Activated CD4-positive, alpha-beta memory T cell treated with anti-CD3 and anti-CD28 coated beads, Interleukin-2, amount 10 ng/mL, durations not matched to agents 7 days and 5 days (primary cell): ENCODE measurements around the gene OTOP2. TPM values are rescaled to one million over a fixed set of nuclear protein-coding genes. Genes with fewer than 3 reads are reported as not detected.
"Not testable (repeated sequence)": the region's sequence is repeated elsewhere in the genome, so short reads cannot be mapped to it uniquely, and the experiment has no call there.

Source experiments
- CTCF ChIA-PET: fragments of 350-600 bp; sonication (Branson Sonifier 250); formaldehyde crosslinking; loops from one replicate; lab custom pipeline; 2021; ENCODE audit warnings: antibody characterized with exemption, inconsistent platforms; lab: Charles Lee
- POLR2A ChIA-PET: fragments of 350-600 bp; sonication (Branson Sonifier 250); formaldehyde crosslinking; loops from one replicate; lab custom pipeline; 2021; ENCODE audit warnings: antibody characterized with exemption; lab: Charles Lee
- DNase-seq: peaks from one replicate; pipeline ENCODE4 v3.0.0-alpha.2; 2020
- H3K27ac Mint-ChIP-seq: one replicate; pipeline ENCODE4 v1.8.0; 2021; ENCODE audit warnings: mild to moderate bottlenecking, mixed read lengths
- H3K27me3 Mint-ChIP-seq: one replicate; pipeline ENCODE4 v1.8.0; 2021; ENCODE audit warnings: mixed read lengths
- H3K36me3 Mint-ChIP-seq: one replicate; pipeline ENCODE4 v1.8.0; 2021; ENCODE audit warnings: low read depth, mixed read lengths
- H3K4me1 Mint-ChIP-seq: one replicate; pipeline ENCODE4 v1.8.0; 2021; ENCODE audit warnings: mixed read lengths
- H3K4me3 Mint-ChIP-seq: one replicate; pipeline ENCODE4 v1.8.0; 2021; ENCODE audit warnings: mild to moderate bottlenecking, mixed read lengths
- H3K9me3 Mint-ChIP-seq: one replicate; pipeline ENCODE4 v1.8.0; 2021; ENCODE audit warnings: mixed read lengths
- total RNA-seq, 2 experiments: library from RNA; stranded (reverse); gene quantifications; one replicate each; pipeline ENCODE4 v1.2.3, GENCODE V29; 2021

OTOP2 gene
- total RNA-seq, 2 experiments from 2014 or later, result not detected

DNA sequence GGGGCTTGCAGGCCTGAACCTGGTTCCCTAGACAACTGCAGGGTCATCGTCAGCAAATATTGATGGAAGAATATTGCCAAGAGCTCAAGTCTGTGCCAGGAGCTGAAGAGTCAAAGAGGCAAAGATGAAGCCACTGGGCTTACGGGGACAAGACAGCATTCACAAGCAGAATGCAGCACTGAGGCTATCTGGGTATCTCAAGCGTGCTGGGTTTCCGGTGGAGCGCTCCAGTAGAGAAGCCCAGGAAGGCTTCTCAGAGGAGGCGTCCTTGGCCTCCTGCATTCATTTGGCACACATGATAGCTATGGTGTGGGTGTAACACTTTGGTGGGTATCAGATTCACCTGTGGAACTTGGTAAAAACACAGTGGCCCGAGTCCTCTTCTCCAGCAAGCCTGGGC lies 33.5 kb upstream of the OTOP2 start:
- no peak overlapping the region for H3K4me3 Mint-ChIP-seq
- no peak for DNase-seq
- no peaks in the 10 kb centered on the region for H3K9me3 Mint-ChIP-seq
- CTCF ChIA-PET, result interaction anchor here (1.2 kb wide), 1 partner anchor 67 kb away, joined by 3 read pairs; no protein-coding TSS in a partner anchor
- H3K36me3 Mint-ChIP-seq, result no peaks in the 10 kb centered on the region
- H3K27me3 Mint-ChIP-seq, result peaks cover 47% of the 10 kb centered on the region
- no peak overlapping the region for H3K27ac Mint-ChIP-seq
- POLR2A ChIA-PET, result interaction anchor here (0.9 kb wide), 1 partner anchor 18 kb away, joined by 4 read pairs; the partner anchor contains the start of gene FDXR
- peaks cover 2% of the 10 kb centered on the region for H3K4me1 Mint-ChIP-seq

DNA sequence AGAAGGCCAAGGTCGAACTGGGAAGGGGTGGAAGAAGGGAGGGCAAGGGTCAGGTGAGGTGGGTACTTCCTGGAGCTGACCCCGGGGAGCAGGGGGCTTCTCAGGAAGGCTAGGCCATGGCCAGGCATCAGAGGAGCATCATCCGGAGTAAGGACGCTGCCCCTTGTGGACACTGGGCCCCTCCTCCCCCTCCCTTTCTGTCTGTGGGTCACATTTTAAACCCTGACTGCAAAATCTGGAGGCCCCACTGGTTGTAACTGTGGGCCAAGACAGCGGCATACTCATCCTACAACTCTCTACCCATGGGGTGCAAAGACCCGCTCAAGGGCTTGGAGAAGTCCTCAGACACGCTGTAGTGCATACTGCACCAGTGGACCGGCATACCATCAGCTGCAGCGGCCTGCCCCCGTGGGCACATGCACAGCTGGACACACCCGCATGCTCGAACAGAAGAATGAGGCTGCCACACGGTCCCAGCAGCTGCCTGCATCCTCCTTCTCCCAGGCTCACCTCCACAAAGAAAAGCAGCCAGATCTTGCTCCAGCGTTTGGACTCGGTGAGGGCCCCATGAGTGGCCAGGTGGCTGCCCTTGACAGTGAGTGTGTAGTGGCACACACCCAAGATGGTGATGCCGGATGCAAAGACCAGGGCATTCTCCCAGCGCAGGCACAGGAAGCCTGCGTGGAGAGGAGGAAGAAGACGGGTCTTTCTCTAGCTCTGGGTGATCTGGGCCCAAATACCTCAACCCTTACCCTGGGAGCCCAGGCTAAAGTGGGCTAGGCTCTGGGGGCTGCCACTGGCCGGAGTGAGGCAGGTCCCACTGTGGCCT lies 31.8 kb upstream of the OTOP2 start:
- Mint-ChIP-seq H3K4me3 (no peak overlapping the region), H3K27me3 (peaks cover 53% of the 10 kb centered on the region), H3K36me3 (no peaks in the 10 kb centered on the region), H3K4me1 (peaks cover 2% of the 10 kb centered on the region), H3K9me3 (no peaks in the 10 kb centered on the region), H3K27ac (no peak overlapping the region)
- DNase-seq, result no peak
- POLR2A ChIA-PET, result no interaction called here
- CTCF ChIA-PET, result no interaction called here

DNA sequence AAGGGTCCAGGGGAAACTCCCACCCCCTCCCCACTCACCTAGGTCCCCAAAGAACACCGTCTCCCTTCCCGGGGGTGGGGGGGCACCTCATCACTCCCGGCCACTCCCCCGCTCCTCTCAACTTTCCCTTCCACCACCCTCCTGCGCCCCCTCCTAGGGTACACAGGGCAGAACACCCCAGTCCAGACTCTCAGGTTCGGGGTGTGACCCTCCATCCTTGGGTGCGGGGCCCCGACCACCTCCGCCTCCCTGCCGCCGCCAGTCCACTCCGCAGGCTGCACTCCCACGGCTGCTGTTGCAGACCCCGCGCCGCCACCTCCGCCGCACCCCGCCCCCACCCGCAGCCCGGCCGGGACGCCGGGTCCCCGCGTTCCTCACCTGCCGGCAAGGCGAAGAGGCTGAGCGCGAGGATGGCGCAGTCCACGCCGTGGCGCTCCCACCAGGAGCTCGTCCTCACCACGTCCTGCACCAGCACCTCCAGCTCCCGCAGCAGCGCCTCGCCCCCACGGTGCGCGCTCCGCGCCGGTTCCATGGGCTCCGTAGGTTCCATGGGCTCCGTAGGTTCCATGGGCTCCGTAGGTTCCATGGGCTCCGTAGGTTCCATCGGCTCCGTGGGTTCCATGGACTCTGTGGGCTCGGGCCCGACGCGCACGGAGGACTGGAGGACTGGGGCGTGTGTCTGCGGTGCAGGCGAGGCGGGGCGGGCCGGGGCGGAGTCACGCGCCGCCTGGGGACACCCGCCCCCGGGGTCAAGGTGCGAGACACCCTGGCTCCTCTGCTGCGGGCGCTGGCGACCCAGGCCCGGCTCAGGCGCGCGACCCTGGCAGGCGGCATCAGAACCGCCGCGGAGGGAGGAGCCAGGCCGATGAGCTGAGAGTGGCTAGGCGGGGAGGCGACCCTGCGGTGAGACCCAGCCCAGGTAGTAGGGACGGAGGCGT lies 30.8 kb upstream of the OTOP2 start, which contains the start of gene FADS6:
FADS6 (minus strand) TSS at position 660 of the 938 bp plus-strand sequence; CDS start at position 622, 38 bp downstream.
- no peak for DNase-seq
- ChIA-PET POLR2A (interaction anchor here (1.0 kb wide), 1 partner anchor 20 kb away, joined by 4 read pairs; the partner anchor contains the start of gene FDXR), CTCF (no interaction called here)
- Mint-ChIP-seq H3K4me3 (no peak within 1 kb of the TSS), H3K4me1 (peaks cover 2% of the 10 kb centered on the region), H3K9me3 (no peaks in the 10 kb centered on the region), H3K27ac (no peak within 1 kb of the TSS), H3K27me3 (peaks cover 55% of the 10 kb centered on the region), H3K36me3 (no peaks in the 10 kb centered on the region)

DNA sequence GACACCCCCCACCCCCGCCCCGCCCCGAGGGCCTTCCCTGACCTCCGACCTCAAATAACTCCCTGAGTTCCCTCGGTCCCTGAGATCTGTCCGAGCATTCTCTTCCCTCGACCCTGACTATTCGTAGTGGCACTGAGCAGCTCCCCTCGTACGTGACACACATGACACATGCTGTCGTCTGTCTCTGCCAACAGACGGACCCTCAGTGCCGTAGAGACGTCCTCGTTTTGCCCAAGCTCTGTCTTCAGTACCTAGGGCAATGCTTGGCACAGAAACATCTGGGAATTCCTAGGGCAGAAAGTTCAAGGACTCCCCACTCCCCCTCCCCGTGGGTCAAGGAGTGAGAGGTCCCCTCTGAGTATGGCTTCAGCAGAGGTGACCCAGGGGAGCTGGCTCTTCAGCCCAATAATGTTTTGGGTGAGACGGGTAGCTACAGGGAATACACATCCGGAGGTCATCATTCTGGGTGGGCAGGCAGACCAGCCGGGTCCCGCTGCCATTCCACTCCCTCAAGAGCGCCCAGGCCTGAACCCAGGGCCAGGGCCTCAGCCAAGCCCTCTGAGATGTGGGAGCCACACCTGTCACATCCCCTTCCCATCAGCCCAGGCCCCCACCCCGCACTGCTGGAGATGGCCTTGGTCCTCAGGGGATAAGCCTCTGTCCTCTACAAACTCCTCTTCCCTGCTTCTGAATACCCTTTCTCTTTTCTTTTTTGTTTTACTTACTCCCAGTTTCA lies 30.0 kb upstream of the OTOP2 start:
- Mint-ChIP-seq H3K36me3 (no peaks in the 10 kb centered on the region), H3K9me3 (no peaks in the 10 kb centered on the region), H3K4me3 (no peak overlapping the region), H3K27me3 (peaks cover 57% of the 10 kb centered on the region), H3K27ac (no peak overlapping the region), H3K4me1 (peaks cover 2% of the 10 kb centered on the region)
- DNase-seq, result no peak
- POLR2A ChIA-PET, result interaction anchor here (1.0 kb wide), 1 partner anchor 21 kb away, joined by 4 read pairs; the partner anchor contains the start of gene FDXR
- CTCF ChIA-PET, result no interaction called here

DNA sequence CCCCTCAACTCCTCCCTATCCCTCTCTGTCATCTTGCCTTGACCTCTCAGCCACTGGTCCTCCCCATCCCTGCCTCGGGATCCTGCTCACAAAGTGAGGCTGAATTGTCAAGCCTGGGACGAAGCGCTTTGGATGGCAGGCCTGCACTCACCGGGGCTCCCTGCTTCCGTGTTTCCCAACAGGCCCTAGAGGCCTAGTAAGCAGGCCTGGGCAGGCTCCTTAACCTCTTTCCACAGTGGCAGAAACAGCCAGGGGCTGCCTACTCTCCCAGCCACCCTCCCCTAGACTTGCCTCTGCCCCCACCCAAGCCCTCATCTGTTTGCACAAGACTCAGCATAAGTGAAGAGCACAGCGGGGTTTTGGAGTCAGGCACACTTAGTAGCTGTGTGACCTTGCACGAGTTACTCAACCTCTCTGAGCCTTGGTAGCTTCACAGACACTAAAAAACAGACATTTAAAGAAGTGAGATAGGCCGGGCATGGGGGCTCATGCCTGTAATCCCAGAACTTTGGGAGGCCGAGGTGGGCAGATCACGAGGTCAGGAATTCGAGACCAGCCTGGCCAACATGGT lies 25.6 kb upstream of the OTOP2 start:
- H3K27ac Mint-ChIP-seq, result no peak overlapping the region
- peaks cover 2% of the 10 kb centered on the region for H3K4me1 Mint-ChIP-seq
- H3K9me3 Mint-ChIP-seq, result no peaks in the 10 kb centered on the region
- CTCF ChIA-PET, result no interaction called here
- no peak for DNase-seq
- H3K4me3 Mint-ChIP-seq, result no peak overlapping the region
- POLR2A ChIA-PET, result no interaction called here
- no peaks in the 10 kb centered on the region for H3K36me3 Mint-ChIP-seq
- peaks cover 46% of the 10 kb centered on the region for H3K27me3 Mint-ChIP-seq

DNA sequence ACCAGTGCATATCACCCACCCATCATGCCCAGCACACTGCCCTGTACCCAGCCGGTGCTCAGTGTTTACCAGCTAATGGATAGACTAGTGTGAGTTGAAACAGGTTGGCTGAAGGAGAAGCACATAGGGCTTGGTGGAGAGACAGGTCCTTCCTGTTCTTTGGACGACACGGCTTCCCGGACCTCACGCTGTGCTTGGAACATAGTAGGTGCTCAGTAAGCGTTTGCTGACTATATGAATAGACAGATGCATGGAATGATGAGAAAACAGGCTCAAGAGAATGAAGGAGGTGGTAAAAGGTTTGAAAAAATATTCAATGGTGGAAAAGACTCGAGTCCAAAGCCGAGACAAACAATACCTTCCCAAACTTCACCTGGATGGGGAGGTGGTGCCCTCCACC lies 23.9 kb upstream of the OTOP2 start:
- peaks cover 34% of the 10 kb centered on the region for H3K27me3 Mint-ChIP-seq
- POLR2A ChIA-PET, result no interaction called here
- no peaks in the 10 kb centered on the region for H3K4me1 Mint-ChIP-seq
- H3K9me3 Mint-ChIP-seq, result no peaks in the 10 kb centered on the region
- no peak for DNase-seq
- no peak overlapping the region for H3K27ac Mint-ChIP-seq
- CTCF ChIA-PET, result interaction anchor here (1.0 kb wide), 1 partner anchor 24 kb away, joined by 3 read pairs; the partner anchor contains the start of gene OTOP2
- no peaks in the 10 kb centered on the region for H3K36me3 Mint-ChIP-seq
- H3K4me3 Mint-ChIP-seq, result no peak overlapping the region

DNA sequence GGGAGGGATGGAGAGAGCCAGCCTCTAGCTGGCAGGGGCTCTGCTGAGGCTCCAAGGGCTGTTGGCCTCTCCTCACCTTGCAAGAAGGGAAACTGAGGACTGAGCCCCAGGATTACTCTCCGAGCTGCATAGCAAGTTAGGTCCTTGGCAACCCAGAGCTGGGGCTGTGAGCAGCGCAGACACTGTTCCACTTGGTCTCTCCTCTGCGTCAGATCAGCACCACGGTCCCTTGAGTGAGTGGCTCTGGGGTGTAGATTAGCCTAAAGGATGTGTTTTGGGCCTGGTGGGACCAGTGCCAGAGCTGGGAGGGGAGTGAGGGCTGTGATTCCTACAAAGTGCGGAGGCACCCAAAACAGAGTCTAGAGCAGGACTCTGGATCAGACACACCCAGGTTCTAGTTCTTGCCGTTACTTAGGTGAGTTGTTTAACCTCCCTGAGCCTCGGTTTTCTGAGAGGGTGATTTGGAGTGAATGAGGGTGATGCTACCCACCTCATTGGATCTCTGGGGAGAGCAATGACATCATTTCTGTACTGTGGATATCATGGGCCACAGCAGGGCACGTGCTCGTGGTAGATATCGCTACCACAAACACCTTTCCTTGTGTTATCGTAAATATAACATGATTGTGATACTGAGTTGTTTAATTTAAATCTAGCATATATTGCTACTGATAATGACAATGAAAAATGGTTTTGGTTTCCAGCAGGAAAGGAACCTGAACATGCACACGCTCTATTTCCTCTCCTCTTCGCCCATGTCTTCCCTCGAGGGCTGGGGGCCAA lies 22.5 kb upstream of the OTOP2 start:
- no peak for DNase-seq
- H3K4me1 Mint-ChIP-seq, result no peaks in the 10 kb centered on the region
- no peaks in the 10 kb centered on the region for H3K36me3 Mint-ChIP-seq

DNA sequence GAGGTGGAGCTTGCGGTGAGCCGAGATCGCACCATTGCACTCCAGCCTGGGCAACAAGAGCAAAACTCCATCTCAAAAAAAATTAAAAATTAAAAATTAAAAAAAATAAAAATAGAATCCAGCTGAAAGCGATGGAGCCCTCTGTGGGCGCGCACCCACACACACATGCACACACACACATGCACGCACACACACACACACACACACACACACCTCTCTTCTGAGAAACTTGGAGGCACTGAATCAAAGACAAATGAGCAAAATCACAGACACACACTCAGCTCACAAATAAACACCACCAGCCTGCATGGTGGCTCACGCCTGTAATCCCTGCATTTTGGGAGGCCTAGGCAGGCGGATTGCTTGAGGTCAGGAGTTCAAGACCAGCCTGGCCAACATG lies 21.0 kb upstream of the OTOP2 start:
- H3K4me1 Mint-ChIP-seq, result no peaks in the 10 kb centered on the region
- DNase-seq, result no peak
- CTCF ChIA-PET, result no interaction called here
- H3K27me3 Mint-ChIP-seq, result peaks cover 15% of the 10 kb centered on the region
- POLR2A ChIA-PET, result no interaction called here
- no peaks in the 10 kb centered on the region for H3K9me3 Mint-ChIP-seq
- no peaks in the 10 kb centered on the region for H3K36me3 Mint-ChIP-seq
- H3K27ac Mint-ChIP-seq, result no peak overlapping the region
- no peak overlapping the region for H3K4me3 Mint-ChIP-seq

More for the DNA sequence above, 22.5 kb upstream of the OTOP2 start:
- CTCF ChIA-PET, result no interaction called here
- no peak overlapping the region for H3K4me3 Mint-ChIP-seq
- H3K27me3 Mint-ChIP-seq, result peaks cover 22% of the 10 kb centered on the region
- no peak overlapping the region for H3K27ac Mint-ChIP-seq
- POLR2A ChIA-PET, result no interaction called here
- no peaks in the 10 kb centered on the region for H3K9me3 Mint-ChIP-seq

DNA sequence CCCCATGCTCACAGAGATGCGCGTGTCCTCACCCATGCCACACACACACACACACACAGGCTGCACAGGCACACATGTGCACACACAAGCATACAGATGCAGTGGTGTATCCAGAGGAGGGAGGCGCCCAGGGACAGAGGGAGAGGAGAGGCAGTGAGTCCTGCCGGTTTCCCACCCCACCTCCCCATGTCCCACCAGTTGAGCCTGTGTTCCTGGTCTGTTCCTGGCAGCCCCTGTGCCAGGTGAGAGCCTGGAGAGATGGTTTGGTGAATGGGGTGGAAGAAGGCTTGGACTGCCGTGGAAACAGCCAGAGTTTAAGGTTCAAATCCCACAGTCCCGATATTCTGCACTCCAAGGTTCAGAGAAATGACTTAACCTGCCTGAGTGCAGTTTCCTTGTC lies 20.4 kb upstream of the OTOP2 start:
- no peak overlapping the region for H3K27ac Mint-ChIP-seq
- no peaks in the 10 kb centered on the region for H3K9me3 Mint-ChIP-seq
- POLR2A ChIA-PET, result no interaction called here
- CTCF ChIA-PET, result no interaction called here
- H3K27me3 Mint-ChIP-seq, result peaks cover 12% of the 10 kb centered on the region
- no peak for DNase-seq
- no peak overlapping the region for H3K4me3 Mint-ChIP-seq
- H3K4me1 Mint-ChIP-seq, result no peaks in the 10 kb centered on the region
- no peaks in the 10 kb centered on the region for H3K36me3 Mint-ChIP-seq

DNA sequence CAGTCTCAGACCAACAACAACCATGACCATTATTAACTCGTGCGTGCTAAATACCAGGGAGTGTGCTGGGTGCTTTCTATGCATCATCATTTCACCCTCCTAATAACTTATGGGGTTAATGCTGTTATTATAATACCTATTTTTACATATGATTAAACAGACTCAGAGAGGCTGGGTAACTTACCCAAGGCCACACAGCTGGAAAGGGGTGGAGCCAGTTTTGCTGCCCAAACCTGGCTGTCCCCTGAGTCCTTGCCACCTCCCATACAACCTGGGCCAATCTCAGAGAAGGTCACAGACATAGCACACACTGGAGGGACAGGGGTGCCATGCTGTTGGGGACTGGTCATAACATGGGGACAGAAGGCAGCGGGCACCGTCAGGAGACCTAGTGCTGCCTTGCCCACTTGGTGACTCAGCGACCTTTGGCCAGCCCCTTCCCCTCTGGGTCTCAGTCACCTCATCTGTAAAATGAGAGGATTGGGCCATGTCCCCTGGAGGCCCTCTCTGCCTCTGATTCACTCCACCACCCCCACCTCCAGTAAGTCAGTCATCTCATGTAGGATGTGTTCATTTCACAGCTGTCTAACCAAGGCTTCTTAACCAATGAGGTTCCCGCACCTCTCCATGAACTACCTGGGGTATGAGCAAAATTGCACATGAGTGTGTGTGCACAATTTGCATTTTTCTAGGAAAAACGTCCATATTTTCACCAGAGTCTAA lies 19.2 kb upstream of the OTOP2 start:
- Mint-ChIP-seq H3K27ac (no peak overlapping the region), H3K9me3 (no peaks in the 10 kb centered on the region), H3K27me3 (peaks cover 9% of the 10 kb centered on the region), H3K36me3 (no peaks in the 10 kb centered on the region), H3K4me1 (no peaks in the 10 kb centered on the region), H3K4me3 (no peak overlapping the region)
- DNase-seq, result no peak
- POLR2A ChIA-PET, result no interaction called here
- CTCF ChIA-PET, result interaction anchor here (1.7 kb wide), 1 partner anchor 53 kb away, joined by 9 read pairs; no protein-coding TSS in a partner anchor

DNA sequence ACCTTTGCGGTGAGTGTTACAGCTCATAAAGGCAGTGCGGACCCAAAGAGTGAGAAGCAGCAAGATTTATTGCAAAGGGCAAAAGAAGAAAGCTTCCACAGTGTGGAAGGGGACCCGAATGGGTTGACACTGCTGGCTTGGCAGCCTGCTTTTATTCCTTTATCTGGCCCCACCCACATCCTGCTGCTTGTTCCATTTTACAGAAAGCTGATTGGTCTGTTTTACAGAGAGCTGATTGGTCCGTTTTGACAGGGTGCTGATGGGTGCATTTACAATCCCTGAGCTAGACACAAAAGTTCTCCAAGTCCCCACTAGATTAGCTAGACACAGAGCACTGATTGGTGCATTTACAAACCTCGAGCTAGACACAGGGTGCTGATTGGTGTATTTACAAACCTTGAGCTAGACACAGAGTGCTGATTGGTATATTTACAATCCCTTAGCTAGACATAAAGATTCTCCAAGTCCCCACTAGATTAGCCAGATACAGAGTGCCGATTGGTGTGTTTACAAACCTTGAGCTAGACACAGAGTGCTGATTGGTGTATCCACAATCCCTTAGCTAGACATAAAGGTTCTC lies 17.8 kb upstream of the OTOP2 start:
- not testable (repeated sequence) for DNase-seq, H3K4me3 Mint-ChIP-seq, H3K4me1 Mint-ChIP-seq, H3K27me3 Mint-ChIP-seq, H3K36me3 Mint-ChIP-seq, H3K27ac Mint-ChIP-seq, H3K9me3 Mint-ChIP-seq
- ChIA-PET CTCF (interaction anchor here (0.6 to 1.7 kb wide), 6 partner anchors 41 to 297 kb away, joined by 3 to 9 read pairs (median 3); no protein-coding TSS in a partner anchor), POLR2A (interaction anchor here (1.6 kb wide), 1 partner anchor 33 kb away, joined by 4 read pairs; the partner anchor contains the start of gene FDXR)
